A673 (cell line): ENCODE data around the gene TRAM2.

ENCODE experiments used
- EZH2 ChIP-seq: fragments of 200-600 bp; sonication (generic); IDR thresholded peaks from 2 replicates; pipeline ENCODE4 v1.6.1; 2017; ENCODE audit warnings: borderline replicate concordance, low read depth, mild to moderate bottlenecking, mixed read lengths, antibody characterized with exemption, low read length; ENCODE audit not compliant: poor library complexity, severe bottlenecking
- TF ChIP-seq, protein P1 (sequence below): fragments of 300-800, 200-600 bp; sonication (generic); conservative IDR thresholded peaks from 2 replicates; pipeline ENCODE4 v1.5.1; 2017; ENCODE audit warnings: low read depth, mild to moderate bottlenecking, antibody characterized with exemption, low read length, moderate library complexity, mixed read lengths

DNA sequence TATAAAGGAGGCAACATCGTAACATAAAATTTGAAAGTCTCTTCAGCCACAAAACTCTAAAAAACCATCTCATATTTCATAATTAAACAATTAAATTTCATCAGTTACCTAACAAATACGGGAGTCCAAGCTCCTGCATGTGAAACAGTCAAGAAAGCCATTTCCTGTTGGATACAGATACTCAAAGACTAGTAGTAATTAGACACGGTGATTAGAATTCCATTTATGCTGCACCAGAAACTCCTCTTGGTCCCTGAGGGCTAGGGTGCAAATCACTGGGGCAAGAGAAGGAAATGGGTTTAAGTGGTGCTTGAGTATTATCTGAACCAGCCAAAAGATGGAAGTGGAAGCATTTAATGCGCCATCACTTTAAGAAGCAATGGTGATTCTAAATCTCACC is 27.4 kb downstream of the TRAM2 start:
- TF ChIP-seq, protein P1, sequence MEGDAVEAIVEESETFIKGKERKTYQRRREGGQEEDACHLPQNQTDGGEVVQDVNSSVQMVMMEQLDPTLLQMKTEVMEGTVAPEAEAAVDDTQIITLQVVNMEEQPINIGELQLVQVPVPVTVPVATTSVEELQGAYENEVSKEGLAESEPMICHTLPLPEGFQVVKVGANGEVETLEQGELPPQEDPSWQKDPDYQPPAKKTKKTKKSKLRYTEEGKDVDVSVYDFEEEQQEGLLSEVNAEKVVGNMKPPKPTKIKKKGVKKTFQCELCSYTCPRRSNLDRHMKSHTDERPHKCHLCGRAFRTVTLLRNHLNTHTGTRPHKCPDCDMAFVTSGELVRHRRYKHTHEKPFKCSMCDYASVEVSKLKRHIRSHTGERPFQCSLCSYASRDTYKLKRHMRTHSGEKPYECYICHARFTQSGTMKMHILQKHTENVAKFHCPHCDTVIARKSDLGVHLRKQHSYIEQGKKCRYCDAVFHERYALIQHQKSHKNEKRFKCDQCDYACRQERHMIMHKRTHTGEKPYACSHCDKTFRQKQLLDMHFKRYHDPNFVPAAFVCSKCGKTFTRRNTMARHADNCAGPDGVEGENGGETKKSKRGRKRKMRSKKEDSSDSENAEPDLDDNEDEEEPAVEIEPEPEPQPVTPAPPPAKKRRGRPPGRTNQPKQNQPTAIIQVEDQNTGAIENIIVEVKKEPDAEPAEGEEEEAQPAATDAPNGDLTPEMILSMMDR, result no peak
- no peak for TF ChIP-seq EZH2
